ENCODE data around the gene NADSYN1.

Gene NADSYN1

DNA sequence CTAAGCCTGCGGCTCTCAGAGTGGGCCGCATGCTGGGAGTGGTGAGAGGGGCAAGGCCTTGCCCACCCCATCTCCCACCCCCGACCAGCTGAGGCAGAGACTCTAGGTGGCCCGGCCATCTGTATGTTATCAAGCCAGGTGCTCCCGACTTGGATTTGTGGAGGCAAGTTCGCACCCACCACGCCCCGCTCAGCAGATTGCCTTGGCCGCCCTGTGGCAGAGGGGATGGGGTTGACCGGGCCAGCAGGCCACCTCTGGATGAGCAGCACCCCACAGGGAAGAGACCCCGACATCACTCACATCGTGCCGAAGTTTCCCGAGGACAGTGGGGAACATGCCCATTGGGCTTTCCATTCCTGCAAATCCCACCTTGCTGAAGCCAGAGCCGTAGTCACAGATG, 45.6 kb upstream of the NADSYN1 start:
- H3K9ac ChIP-seq (ENCODE audit: low read length) = no peak overlapping the region
- no peak overlapping the region for H3K4me3 ChIP-seq (ENCODE audit: low read depth, low read length, poor library complexity, severe bottlenecking)
- H2AFZ ChIP-seq (ENCODE audit: low read length) = no peak overlapping the region
- H3F3A ChIP-seq (ENCODE audit: insufficient read depth, low read length) = no peaks in the 10 kb centered on the region
- H3K9me2 ChIP-seq (ENCODE audit: low read depth, low read length) = no peaks in the 10 kb centered on the region
- H3K79me2 ChIP-seq (ENCODE audit: insufficient read depth, low read length) = no peaks in the 10 kb centered on the region
- no peaks in the 10 kb centered on the region for H3K9me3 ChIP-seq (ENCODE audit: low read length)
- no peaks in the 10 kb centered on the region for H3K27me3 ChIP-seq (ENCODE audit: insufficient read depth, low read length)
- H4K20me1 ChIP-seq (ENCODE audit: insufficient read depth, low read length) = no peaks in the 10 kb centered on the region
- TF ChIP-seq EZH2 (IDR thresholded peaks at IDR 0.05; ENCODE audit: borderline replicate concordance, low read length) = no peak
- TF ChIP-seq, protein P1, sequence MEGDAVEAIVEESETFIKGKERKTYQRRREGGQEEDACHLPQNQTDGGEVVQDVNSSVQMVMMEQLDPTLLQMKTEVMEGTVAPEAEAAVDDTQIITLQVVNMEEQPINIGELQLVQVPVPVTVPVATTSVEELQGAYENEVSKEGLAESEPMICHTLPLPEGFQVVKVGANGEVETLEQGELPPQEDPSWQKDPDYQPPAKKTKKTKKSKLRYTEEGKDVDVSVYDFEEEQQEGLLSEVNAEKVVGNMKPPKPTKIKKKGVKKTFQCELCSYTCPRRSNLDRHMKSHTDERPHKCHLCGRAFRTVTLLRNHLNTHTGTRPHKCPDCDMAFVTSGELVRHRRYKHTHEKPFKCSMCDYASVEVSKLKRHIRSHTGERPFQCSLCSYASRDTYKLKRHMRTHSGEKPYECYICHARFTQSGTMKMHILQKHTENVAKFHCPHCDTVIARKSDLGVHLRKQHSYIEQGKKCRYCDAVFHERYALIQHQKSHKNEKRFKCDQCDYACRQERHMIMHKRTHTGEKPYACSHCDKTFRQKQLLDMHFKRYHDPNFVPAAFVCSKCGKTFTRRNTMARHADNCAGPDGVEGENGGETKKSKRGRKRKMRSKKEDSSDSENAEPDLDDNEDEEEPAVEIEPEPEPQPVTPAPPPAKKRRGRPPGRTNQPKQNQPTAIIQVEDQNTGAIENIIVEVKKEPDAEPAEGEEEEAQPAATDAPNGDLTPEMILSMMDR (IDR thresholded peaks at IDR 0.05; ENCODE audit: low read length) = no peak
- no peaks in the 10 kb centered on the region for H3K36me3 ChIP-seq (ENCODE audit: insufficient read depth, low read length)
- no peak overlapping the region for H3K4me2 ChIP-seq (ENCODE audit: low read length)
- H3K27ac ChIP-seq (ENCODE audit: low read depth, low read length, poor library complexity, severe bottlenecking) = no peak overlapping the region
- peaks cover 12% of the 10 kb centered on the region for H3K4me1 ChIP-seq (ENCODE audit: insufficient read depth, low read length, severe bottlenecking)

DNA sequence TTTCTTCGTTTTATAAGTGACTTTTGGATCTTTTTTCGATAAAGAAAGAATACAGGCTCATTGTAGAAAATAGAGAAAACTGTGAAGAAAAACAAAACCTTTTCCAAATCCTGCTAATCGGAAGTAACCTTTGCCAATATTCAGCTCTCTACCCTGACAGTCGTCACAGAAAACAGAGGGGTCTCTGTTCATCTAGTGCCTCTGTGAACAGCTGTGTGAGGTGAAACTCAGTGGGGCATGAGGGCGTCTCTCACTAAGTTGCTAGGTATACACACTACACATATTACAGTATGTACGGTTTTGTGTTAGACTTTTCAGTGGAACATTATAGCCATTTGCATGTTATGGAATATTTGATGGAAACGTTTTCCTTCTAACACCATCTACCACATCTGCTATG, 44.2 kb upstream of the NADSYN1 start:
- Histone ChIP-seq H3K9ac (ENCODE audit: low read length) (no peak overlapping the region), H3K27me3 (ENCODE audit: insufficient read depth, low read length) (no peaks in the 10 kb centered on the region), H3K27ac (ENCODE audit: low read depth, low read length, poor library complexity, severe bottlenecking) (no peak overlapping the region), H2AFZ (ENCODE audit: low read length) (no peak overlapping the region), H3K9me2 (ENCODE audit: low read depth, low read length) (no peaks in the 10 kb centered on the region), H3K9me3 (ENCODE audit: low read length) (no peaks in the 10 kb centered on the region), H4K20me1 (ENCODE audit: insufficient read depth, low read length) (no peaks in the 10 kb centered on the region), H3K4me3 (ENCODE audit: low read depth, low read length, poor library complexity, severe bottlenecking) (no peak overlapping the region), H3F3A (ENCODE audit: insufficient read depth, low read length) (no peaks in the 10 kb centered on the region), H3K79me2 (ENCODE audit: insufficient read depth, low read length) (no peaks in the 10 kb centered on the region), H3K36me3 (ENCODE audit: insufficient read depth, low read length) (no peaks in the 10 kb centered on the region), H3K4me1 (ENCODE audit: insufficient read depth, low read length, severe bottlenecking) (peaks cover 12% of the 10 kb centered on the region), H3K4me2 (ENCODE audit: low read length) (no peak overlapping the region)
- TF ChIP-seq, protein P1 (IDR thresholded peaks at IDR 0.05; ENCODE audit: low read length) = no peak
- no peak for TF ChIP-seq EZH2 (IDR thresholded peaks at IDR 0.05; ENCODE audit: borderline replicate concordance, low read length)

DNA sequence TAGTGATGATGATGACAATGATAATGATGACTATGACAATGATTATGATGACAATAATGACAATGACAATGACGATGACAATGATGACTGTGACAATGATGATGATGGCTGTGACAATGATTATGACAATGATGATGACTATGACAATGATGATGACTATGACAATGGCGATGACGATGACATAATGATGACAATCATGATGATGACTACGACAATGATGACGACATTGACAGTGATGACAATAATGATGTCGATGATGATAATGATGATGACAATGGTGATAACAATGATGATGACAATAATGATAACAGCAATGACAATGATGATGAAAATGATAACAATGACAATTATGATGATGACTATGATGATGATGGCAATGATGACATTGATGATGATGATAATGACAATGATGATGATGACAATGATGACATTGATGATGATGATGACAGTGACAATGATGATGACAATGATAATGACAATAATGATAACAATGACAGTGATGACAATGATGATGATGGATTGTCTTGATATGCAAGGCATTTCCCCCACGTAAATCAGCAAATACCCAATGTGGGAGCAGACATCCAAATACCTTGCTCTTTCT, 42.5 kb upstream of the NADSYN1 start:
- no peaks in the 10 kb centered on the region for H3K36me3 ChIP-seq (ENCODE audit: insufficient read depth, low read length)

GRCh38 chr11:71414645-71415044, 38.4 kb upstream of the NADSYN1 start:
- no peak overlapping the region for H3K9ac ChIP-seq (ENCODE audit: low read length)
- H3F3A ChIP-seq (ENCODE audit: insufficient read depth, low read length) = no peaks in the 10 kb centered on the region
- H3K27me3 ChIP-seq (ENCODE audit: insufficient read depth, low read length) = peaks cover 6% of the 10 kb centered on the region; the same call in 1 of the 2 replicates
- no peak overlapping the region for H3K4me2 ChIP-seq (ENCODE audit: low read length)
- no peaks in the 10 kb centered on the region for H3K4me1 ChIP-seq (ENCODE audit: insufficient read depth, low read length, severe bottlenecking)
- no peaks in the 10 kb centered on the region for H3K9me2 ChIP-seq (ENCODE audit: low read depth, low read length)
- H3K36me3 ChIP-seq (ENCODE audit: insufficient read depth, low read length) = no peaks in the 10 kb centered on the region
- H4K20me1 ChIP-seq (ENCODE audit: insufficient read depth, low read length) = no peaks in the 10 kb centered on the region
- no peak overlapping the region for H2AFZ ChIP-seq (ENCODE audit: low read length)
- H3K27ac ChIP-seq (ENCODE audit: low read depth, low read length, poor library complexity, severe bottlenecking) = no peak overlapping the region
- H3K9me3 ChIP-seq (ENCODE audit: low read length) = no peaks in the 10 kb centered on the region
- TF ChIP-seq, protein P1 (IDR thresholded peaks at IDR 0.05; ENCODE audit: low read length) = no peak
- TF ChIP-seq EZH2 (IDR thresholded peaks at IDR 0.05; ENCODE audit: borderline replicate concordance, low read length) = no peak
- no peak overlapping the region for H3K4me3 ChIP-seq (ENCODE audit: low read depth, low read length, poor library complexity, severe bottlenecking)
- no peaks in the 10 kb centered on the region for H3K79me2 ChIP-seq (ENCODE audit: insufficient read depth, low read length)

More for the DNA sequence above, 42.5 kb upstream of the NADSYN1 start:
- Histone ChIP-seq H3K4me1 (ENCODE audit: insufficient read depth, low read length, severe bottlenecking) (peaks cover 12% of the 10 kb centered on the region), H3K4me3 (ENCODE audit: low read depth, low read length, poor library complexity, severe bottlenecking) (no peak overlapping the region), H3K79me2 (ENCODE audit: insufficient read depth, low read length) (no peaks in the 10 kb centered on the region), H4K20me1 (ENCODE audit: insufficient read depth, low read length) (no peaks in the 10 kb centered on the region), H3F3A (ENCODE audit: insufficient read depth, low read length) (no peaks in the 10 kb centered on the region), H3K27ac (ENCODE audit: low read depth, low read length, poor library complexity, severe bottlenecking) (no peak overlapping the region), H3K4me2 (ENCODE audit: low read length) (no peak overlapping the region), H3K9me3 (ENCODE audit: low read length) (no peaks in the 10 kb centered on the region), H3K27me3 (ENCODE audit: insufficient read depth, low read length) (no peaks in the 10 kb centered on the region), H3K9me2 (ENCODE audit: low read depth, low read length) (no peaks in the 10 kb centered on the region), H3K9ac (ENCODE audit: low read length) (no peak overlapping the region), H2AFZ (ENCODE audit: low read length) (no peak overlapping the region)
- no peak for TF ChIP-seq EZH2 (IDR thresholded peaks at IDR 0.05; ENCODE audit: borderline replicate concordance, low read length)
